PFSK-1 (cell line): ENCODE measurements around the gene UHRF2.

Experiments
- POLR2AphosphoS5 ChIP-seq: IDR thresholded peaks from 2 replicates; pipeline ENCODE4 v1.6.1; 2012; ENCODE audit warnings: low read depth, mild to moderate bottlenecking, control low read depth, low read length, moderate library complexity
- REST ChIP-seq, 2 experiments: IDR thresholded peaks; 2 replicates each; pipeline versions ENCODE4 v1.6.1 to v1.8.0; 2011 to 2012; ENCODE audit warnings: low read depth in 2 of 2, low read length in 2 of 2, control low read depth in 1 of 2, inconsistent platforms in 1 of 2, mild to moderate bottlenecking in 1 of 2, moderate library complexity in 1 of 2; ENCODE audit not compliant: insufficient read depth in 1 of 2

DNA sequence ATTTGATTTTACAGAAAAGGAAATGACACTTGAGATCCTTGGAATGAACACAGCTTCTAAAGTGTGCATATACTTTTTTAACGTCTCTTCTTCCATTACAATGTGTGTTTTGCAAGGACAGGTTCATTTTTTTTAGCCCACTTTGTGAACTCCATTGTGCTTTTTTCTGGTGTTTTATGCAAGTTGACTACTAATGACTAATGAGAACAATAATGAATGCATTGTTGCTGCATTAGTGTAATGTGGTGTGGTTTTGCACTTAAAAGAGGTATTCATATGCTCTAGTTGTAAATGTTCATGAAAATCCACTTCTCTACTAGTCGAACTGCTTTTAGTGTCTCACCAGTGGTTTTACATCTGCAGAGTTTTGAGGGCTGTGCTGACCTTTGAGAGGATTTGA is 93.6 kb downstream of the UHRF2 start:
- TF ChIP-seq REST (IDR thresholded peaks at IDR 0.05; ENCODE audit: insufficient read depth in 1 of 2, low read depth in 2 of 2, low read length in 2 of 2) (no peak), POLR2AphosphoS5 (no peak)
